HG03196 (cell line): ENCODE measurements around the gene BCR.
"Not testable (repeated sequence)": the region's sequence is repeated elsewhere in the genome, so short reads cannot be mapped to it uniquely, and the experiment has no call there.

Experiments
- ATAC-seq: cut with Tn5 transposase; IDR thresholded peaks from one replicate; pipeline ENCODE4 v1.9.1; 2021; ENCODE audit not compliant: unreplicated experiment

BCR gene

DNA sequence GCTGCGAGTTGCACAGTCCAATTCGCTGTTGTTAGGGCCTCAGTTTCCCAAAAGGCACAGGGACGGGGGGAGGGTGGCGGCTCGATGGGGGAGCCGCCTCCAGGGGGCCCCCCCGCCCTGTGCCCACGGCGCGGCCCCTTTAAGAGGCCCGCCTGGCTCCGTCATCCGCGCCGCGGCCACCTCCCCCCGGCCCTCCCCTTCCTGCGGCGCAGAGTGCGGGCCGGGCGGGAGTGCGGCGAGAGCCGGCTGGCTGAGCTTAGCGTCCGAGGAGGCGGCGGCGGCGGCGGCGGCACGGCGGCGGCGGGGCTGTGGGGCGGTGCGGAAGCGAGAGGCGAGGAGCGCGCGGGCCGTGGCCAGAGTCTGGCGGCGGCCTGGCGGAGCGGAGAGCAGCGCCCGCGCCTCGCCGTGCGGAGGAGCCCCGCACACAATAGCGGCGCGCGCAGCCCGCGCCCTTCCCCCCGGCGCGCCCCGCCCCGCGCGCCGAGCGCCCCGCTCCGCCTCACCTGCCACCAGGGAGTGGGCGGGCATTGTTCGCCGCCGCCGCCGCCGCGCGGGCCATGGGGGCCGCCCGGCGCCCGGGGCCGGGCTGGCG, at the start of gene BCR:
TSS of gene BCR (plus strand) at position 209 of the 592 bp plus-strand sequence. CDS start 452 bp downstream, outside the sequence.
- ATAC-seq: no peak

DNA sequence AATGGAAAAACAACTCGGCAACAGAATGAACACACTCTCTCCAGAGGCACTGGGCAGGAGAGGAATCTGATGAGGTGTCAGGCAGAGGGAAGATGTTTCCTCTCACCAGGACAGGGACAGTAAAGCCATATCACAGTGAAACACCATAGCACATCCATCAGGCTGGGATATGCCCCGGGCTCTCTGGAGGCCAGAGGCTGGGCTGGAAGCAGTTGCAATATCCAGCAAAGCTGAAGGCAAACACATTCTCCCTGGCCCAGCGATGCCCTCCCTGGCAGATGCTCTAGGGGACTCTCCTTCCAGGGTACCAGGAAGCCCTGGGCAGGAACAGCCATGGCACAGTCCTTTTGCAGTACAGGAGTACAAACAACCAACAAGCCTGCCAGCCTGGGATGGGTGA, 49.6 kb upstream of the BCR start:
- no peak for ATAC-seq

GRCh38 chr22:23131931-23132330, 48.4 kb upstream of the BCR start:
- ATAC-seq: no peak

GRCh38 chr22:23132376-23133091, 47.8 kb upstream of the BCR start:
- ATAC-seq: no peak

GRCh38 chr22:23133922-23134321, 46.4 kb upstream of the BCR start:
- ATAC-seq: no peak

DNA sequence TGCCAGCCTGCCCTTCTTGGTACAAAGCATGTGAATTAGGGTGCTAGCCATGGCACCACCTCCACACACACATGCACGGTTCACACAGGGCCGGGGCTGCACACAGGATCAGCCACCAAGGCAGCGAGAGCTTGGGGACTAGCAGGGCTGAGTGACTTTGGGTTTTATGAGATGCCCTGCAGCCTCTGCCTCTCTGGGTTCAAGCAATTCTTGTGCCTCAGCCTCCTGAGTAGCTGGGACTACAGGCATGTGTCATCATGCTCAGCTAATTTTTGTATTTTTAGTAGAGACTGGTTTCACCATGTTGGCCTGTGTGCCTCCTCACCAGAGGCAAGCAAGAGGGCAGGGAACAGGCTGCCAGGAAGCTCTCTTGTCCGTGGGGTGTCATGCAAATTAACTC, 43.3 kb upstream of the BCR start:
- not testable (repeated sequence) for ATAC-seq

GRCh38 chr22:23137468-23137867, 42.8 kb upstream of the BCR start:
- no peak for ATAC-seq

DNA sequence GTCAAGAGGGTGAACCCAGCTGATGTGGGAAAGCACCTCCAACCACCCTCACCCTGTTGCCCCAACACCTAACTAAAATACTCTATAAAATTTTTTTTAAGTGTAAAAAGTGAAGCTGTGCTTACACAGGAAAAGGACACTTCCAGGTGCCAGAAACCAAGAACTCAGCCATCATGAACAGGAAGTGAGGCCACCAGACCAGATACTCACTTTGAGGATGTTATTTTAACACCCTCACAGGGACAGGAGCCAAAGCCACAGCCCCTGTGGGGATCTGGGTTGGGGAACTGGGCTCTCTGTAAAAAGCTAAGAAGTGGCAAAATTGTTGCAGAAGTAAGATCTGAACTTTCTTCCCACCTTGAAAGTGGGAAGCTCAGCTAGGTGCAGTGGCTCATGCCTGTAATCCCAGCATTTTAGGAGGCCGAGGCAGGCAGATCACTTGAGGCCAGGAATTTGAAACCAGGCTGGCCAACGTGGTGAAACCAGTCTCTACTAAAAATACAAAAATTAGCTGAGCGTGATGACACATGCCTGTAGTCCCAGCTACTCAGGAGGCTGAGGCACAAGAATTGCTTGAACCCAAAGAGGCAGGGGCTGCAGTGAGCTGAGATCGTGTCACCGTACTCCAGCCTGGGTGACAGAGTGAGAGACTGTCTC, 42.3 kb upstream of the BCR start:
- ATAC-seq: peak; percentile 32

DNA sequence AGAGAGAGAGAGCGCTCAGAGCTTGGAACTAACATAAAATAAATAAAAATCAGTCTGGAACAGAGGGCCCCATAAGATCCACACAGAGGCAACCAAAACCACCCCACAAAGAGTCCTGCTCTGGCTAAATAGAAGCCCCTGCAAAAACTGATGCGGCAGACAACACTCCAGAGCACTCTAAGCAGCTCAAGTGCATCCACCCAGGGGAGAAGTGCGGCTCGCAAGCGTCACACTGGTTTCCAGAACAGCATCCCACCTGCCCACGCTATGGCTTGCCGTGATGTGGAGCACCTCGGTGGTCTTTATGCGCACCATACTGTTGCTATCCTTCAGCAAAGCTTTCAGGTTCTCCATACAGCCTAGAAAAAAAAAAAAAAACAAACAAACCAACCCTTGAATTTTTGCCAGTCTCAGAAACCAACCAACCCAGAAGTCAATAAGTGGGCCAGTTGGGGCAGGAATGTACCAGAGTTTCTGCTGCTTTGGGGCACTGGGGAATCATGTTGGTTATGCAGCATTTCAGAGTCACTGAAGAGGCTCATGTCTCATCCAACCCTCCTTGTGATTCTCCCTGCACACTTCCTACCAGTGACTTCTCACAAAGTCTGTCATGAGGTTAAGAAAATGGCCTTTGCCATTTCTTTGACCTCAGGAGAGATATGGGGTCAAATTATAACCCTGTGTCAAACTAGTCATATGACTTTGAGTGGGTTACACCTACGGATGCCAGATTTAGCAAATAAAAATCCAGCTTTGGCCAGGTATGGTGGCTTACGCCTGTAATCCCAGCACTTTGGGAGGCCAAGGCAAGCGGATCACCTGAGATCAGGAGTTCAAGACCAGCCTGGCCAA, 41.5 kb upstream of the BCR start:
- no peak for ATAC-seq

DNA sequence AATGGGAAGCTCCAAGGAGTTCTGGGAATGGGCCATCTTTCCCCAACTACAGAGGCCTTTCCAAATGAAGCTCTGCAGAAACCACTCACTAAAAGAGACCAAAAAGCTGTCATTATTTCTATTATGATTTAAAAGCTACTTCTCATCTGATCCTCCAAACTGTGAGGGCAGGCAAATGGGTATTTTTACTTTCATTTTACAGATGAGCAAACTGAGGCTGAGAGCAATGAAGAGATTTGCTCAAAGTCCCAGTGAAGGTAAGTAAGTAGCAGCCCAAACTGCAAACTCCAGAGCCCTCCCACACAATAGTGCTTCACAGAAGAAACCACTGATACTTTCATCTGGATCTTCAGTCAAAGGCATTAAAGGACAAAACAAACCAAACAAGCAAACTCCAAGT, 39.9 kb upstream of the BCR start:
- no peak for ATAC-seq

- no peak for ATAC-seq
Measured at GRCh38 chr22:23142546-23143105, 37.7 kb upstream of the BCR start.

DNA sequence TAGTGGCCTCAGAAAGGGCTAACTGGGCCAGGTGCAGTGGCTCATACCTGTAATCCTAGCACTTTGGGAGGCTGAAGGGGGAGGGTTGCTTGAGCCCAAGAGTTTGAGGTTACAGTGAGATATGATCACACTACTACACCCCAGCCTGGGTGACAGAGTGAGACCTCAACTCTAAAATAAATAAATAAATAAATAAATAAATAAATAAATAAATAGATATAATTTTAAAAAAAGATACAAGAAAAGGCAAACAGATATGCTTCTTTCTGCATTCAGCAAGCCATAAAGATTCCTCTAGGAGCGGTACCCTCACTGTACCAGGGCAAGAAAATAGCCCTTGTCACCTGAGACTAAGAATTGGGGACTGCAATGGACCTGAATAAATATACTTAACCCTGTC, 37.2 kb upstream of the BCR start:
- no peak for ATAC-seq

- ATAC-seq: no peak
Measured at GRCh38 chr22:23144432-23144831, 35.9 kb upstream of the BCR start.

DNA sequence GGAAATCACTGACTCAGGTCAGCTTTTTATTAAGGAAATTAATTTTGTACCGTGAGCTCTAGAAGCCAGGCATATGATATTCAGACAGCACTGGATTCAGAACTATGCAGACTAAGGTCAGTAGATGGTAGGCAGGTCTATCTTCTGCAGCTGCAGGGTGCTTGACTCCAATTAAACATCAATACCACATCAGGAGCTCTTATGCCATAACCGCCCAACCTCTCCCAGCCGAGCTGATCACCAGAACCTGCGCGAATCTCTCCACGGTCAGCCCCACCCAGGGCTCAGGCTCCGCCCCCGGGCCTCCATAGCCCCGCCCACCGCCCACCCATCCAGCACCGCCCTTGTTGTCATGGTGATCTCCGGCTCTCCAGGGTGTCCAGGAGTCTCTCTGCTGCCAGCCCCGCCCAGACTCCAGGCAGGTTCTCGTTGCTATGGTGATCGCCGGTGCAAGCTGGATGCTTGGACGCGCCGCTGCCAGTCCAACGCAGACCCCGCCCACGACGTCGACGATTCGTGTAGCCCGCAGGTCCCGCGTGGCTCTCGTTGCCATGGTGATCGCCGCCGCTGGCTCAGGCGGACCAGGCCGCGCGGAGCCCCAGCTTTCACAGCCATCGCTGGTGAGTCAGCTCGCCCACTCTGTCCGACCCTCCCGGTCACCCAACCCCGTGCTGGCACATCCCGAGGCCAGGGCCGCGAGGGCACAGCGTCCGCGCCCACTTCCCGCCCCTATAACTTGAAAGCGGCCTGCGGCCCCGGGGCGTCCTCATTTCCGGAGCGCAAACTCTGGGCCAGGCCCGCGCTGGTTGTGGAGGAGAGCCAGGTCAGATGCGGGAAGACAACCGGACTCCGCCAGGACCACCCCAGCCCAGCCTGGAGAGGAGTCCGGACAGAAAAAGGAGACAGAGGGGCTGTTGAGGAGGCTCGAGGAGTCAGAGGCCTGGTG, 35.1 kb upstream of the BCR start, which contains the start of gene RAB36:
TSS of gene RAB36 (plus strand) at position 546 of the 946 bp plus-strand sequence. CDS start 1,140 bp downstream, outside the sequence.
- ATAC-seq: no peak

DNA sequence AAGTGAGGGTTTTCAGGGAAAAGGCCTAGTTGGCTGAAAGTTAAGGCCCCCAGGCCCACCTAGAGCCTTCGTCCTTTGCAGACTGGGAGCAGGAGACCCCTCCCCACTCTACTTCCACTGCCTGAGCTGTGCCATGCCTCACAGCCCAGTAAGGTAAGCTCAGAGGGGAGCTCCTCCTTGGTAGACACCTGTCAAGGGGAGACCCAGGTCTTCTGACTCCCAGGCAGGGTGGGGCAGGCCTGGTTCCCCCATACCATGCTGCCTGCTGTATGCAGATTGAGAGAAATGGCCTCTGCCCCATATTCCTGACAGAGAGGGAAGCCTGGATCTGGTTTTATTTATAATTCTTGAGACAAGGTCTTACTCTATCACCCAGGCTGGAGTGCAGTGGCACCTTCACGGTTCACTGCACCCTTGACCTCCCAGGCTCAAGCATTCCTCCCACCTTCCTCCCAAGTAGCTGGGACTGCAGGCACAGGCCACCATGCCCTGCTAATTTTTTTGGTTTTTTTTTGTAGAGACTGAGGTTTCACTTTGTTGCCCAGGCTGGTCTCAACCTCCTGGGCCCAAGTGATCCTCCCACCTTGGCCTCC, 34.3 kb upstream of the BCR start:
- no peak for ATAC-seq

- no peak for ATAC-seq
Measured at GRCh38 chr22:23146478-23147205, 33.7 kb upstream of the BCR start.

- ATAC-seq: no peak
Measured at GRCh38 chr22:23147617-23148387, 32.5 kb upstream of the BCR start.

DNA sequence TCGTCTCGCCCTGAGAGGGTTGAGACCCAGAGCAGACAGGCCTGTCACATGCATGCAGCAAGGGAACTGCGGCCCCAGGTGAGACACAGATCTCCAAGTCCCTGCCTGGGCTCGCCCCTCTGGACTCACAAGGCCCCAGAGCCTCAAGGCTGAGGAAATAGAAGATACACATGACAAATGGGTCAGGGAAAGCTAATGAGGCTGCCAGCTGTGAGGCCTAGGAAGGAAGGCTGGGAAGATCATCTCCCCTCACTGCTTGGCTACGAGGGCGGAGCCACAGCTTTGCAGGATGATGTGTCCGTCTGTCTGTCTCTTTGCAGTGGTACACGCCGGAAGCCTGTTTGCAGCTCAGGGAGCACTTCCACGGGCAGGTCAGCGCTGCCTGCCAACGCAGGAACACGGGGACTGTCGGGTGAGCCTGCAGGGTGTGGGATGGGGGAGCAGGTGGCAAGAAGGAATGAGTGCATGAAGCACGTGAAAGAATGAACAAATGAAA, 30.5 kb upstream of the BCR start:
- no peak for ATAC-seq
